HepG2 (cell line): ENCODE data around the gene YEATS4. TPM values are rescaled to one million over a fixed set of nuclear protein-coding genes. Genes with fewer than 3 reads are reported as not detected.

ENCODE experiments used
- CHD4 ChIP-seq: fragments of 200-600 bp; sonication (generic); IDR thresholded peaks from 2 replicates; pipeline ENCODE4 v1.7.0; 2017; ENCODE audit warnings: mild to moderate bottlenecking, low read length, borderline replicate concordance
- FOXK1 ChIP-seq: sonication (generic); formaldehyde crosslinking; IDR thresholded peaks from 2 replicates; pipeline ENCODE4 v1.4.0; 2020; ENCODE audit warnings: low read depth, missing genetic modification reagents, borderline replicate concordance
- GABPA ChIP-seq, 2 experiments: IDR thresholded peaks; 2 replicates each; pipeline ENCODE4 v1.6.1; 2011 to 2016; ENCODE audit warnings: low read depth in 2 of 2, low read length in 1 of 2, missing biosample characterization in 1 of 2, missing genetic modification characterization in 1 of 2
- MAZ ChIP-seq, 2 experiments: sonication (generic) in 1 of 2; formaldehyde crosslinking in 1 of 2; IDR thresholded peaks; 2 replicates each; pipeline versions ENCODE4 v1.5.0 to v1.6.1; 2012 to 2020; ENCODE audit warnings: low read depth in 2 of 2, mild to moderate bottlenecking in 2 of 2, borderline replicate concordance in 1 of 2, improper control_type of control experiment in 1 of 2, low read length in 1 of 2, missing genetic modification reagents in 1 of 2, moderate library complexity in 1 of 2
- PAXIP1 ChIP-seq: sonication (generic); formaldehyde crosslinking; conservative IDR thresholded peaks from 2 replicates; pipeline ENCODE4 v1.4.0; 2020; ENCODE audit warnings: mild to moderate bottlenecking, missing genetic modification reagents, moderate library complexity
- PTBP1 ChIP-seq: fragments of 200-400 bp; formaldehyde crosslinking; IDR thresholded peaks from 2 replicates; pipeline ENCODE4 v1.6.1; 2018; ENCODE audit warnings: low read length, low read depth; ENCODE audit not compliant: poor library complexity, severe bottlenecking
- TRIM22 ChIP-seq: fragments of 450-650 bp; IDR thresholded peaks from 2 replicates; pipeline ENCODE4 v1.6.1; 2017
- ZBTB3 ChIP-seq: sonication (generic); formaldehyde crosslinking; IDR thresholded peaks from 2 replicates; pipeline ENCODE4 v1.4.0; 2020; ENCODE audit warnings: low read depth, mild to moderate bottlenecking, moderate library complexity, missing genetic modification reagents, borderline replicate concordance
- ZNF224 ChIP-seq: sonication (generic); formaldehyde crosslinking; IDR thresholded peaks from 2 replicates; pipeline ENCODE4 v1.5.0; 2020; ENCODE audit warnings: mild to moderate bottlenecking, missing genetic modification reagents
- ZNF354B ChIP-seq: sonication (generic); formaldehyde crosslinking; IDR thresholded peaks from 2 replicates; pipeline ENCODE4 v1.8.0; 2022; ENCODE audit warnings: mild to moderate bottlenecking, missing genetic modification reagents
- ZNF605 ChIP-seq: sonication (generic); formaldehyde crosslinking; IDR thresholded peaks from 2 replicates; pipeline ENCODE4 v1.8.0; 2022; ENCODE audit warnings: mild to moderate bottlenecking, missing genetic modification reagents
- ZNF83 ChIP-seq: sonication (generic); formaldehyde crosslinking; IDR thresholded peaks from 2 replicates; pipeline ENCODE4 v1.4.0; 2020; ENCODE audit warnings: missing genetic modification reagents, mild to moderate bottlenecking, borderline replicate concordance
- polyA plus RNA-seq, 8 experiments: library from polyadenylated mRNA; depleted of rRNA in 3 of 8; stranded (reverse) in 7 of 8; unstranded in 1 of 8; fragments of >200 nt; fragmentation: Illumina TruSeq in 4 of 8; extraction: Trizol in 4 of 8; gene quantifications; 2 replicates each; pipeline versions ENCODE4 v1.2.1 to v1.2.3, GENCODE V29; 2011 to 2016; ENCODE audit warnings: low read depth in 4 of 8, missing spikeins in 1 of 8, mixed read lengths in 1 of 8; ENCODE audit not compliant: insufficient read depth in 1 of 8
- total RNA-seq, 5 experiments: library from RNA; depleted of rRNA; stranded (reverse); fragments of >200 nt; fragmentation: Illumina TruSeq; extraction: Trizol; gene quantifications; 2 replicates each; pipeline ENCODE4 v1.2.3, GENCODE V29; 2016; ENCODE audit warnings: low read depth in 1 of 5
- TF ChIP-seq, protein P1 (sequence below): sonication (generic); formaldehyde crosslinking; IDR thresholded peaks from 2 replicates; pipeline ENCODE4 v1.5.1; 2020; ENCODE audit warnings: missing genetic modification reagents, mild to moderate bottlenecking, borderline replicate concordance
- TF ChIP-seq, protein P2 (sequence below): sonication (generic); formaldehyde crosslinking; IDR thresholded peaks from 2 replicates; pipeline ENCODE4 v1.4.0; 2020; ENCODE audit warnings: mild to moderate bottlenecking, missing genetic modification reagents
- TF ChIP-seq, protein P3 (sequence below): IDR thresholded peaks from 2 replicates; pipeline ENCODE4 v1.4.0; 2020; ENCODE audit warnings: mild to moderate bottlenecking, missing genetic modification reagents

YEATS4 gene
- total and polyA plus RNA-seq, 2 of the 13 experiments (the other 11 are each of a cell fraction or from before 2014, with no cell fraction given): 16.8 to 45.0 TPM

DNA sequence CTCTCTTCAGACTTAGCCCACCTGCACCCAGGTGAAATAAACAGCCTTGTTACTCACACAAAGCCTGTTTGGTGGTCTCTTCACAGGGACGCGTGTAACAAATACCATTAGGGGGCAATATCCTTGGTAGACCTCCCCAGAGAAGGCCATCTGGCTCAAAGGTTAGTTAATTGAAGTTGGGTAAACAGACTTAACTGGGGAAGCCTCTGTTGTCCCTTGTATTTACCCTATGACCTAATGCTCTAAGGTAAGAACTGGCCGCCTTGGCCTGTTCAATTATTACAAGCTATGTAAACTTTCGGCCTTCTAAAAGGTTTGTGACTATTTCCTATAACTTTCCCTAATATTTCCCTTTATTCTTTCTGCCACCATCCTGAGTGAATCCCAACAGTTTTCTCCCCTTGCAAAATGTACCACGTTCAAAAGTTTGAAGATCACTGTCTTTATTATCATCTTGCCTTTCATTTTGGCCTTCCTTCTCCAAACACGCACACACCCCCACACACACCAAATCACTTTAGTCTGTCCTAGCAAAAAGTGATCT is 26.7 kb upstream of the YEATS4 start (continued):
- no peak for TF ChIP-seq ZNF224 (CRISPR knock-in tag)
- TF ChIP-seq ZNF354B (CRISPR knock-in tag): no peak
- peak; percentile 88 for TF ChIP-seq FOXK1 (CRISPR knock-in tag)
- TF ChIP-seq ZNF605 (CRISPR knock-in tag): peak; percentile 83
- TF ChIP-seq, protein P1, sequence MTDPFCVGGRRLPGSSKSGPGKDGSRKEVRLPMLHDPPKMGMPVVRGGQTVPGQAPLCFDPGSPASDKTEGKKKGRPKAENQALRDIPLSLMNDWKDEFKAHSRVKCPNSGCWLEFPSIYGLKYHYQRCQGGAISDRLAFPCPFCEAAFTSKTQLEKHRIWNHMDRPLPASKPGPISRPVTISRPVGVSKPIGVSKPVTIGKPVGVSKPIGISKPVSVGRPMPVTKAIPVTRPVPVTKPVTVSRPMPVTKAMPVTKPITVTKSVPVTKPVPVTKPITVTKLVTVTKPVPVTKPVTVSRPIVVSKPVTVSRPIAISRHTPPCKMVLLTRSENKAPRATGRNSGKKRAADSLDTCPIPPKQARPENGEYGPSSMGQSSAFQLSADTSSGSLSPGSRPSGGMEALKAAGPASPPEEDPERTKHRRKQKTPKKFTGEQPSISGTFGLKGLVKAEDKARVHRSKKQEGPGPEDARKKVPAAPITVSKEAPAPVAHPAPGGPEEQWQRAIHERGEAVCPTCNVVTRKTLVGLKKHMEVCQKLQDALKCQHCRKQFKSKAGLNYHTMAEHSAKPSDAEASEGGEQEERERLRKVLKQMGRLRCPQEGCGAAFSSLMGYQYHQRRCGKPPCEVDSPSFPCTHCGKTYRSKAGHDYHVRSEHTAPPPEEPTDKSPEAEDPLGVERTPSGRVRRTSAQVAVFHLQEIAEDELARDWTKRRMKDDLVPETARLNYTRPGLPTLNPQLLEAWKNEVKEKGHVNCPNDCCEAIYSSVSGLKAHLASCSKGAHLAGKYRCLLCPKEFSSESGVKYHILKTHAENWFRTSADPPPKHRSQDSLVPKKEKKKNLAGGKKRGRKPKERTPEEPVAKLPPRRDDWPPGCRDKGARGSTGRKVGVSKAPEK (CRISPR knock-in tag): no peak
- TF ChIP-seq ZBTB3: no peak
- TF ChIP-seq PTBP1: no peak
- TF ChIP-seq PAXIP1: peak; percentile 95
- TF ChIP-seq CHD4: 0 out of 2 replicates have a peak, but pooled peaks have one; percentile 59
- no peak for TF ChIP-seq ZNF83 (CRISPR knock-in tag)
- TF ChIP-seq GABPA (IDR thresholded peaks at IDR 0.05; ENCODE audit: low read depth, low read length): no peak
- peak; percentile 52 for TF ChIP-seq GABPA (CRISPR knock-in tag; IDR thresholded peaks at IDR 0.05; ENCODE audit: low read depth)
- no peak for TF ChIP-seq TRIM22
- TF ChIP-seq, protein P2, sequence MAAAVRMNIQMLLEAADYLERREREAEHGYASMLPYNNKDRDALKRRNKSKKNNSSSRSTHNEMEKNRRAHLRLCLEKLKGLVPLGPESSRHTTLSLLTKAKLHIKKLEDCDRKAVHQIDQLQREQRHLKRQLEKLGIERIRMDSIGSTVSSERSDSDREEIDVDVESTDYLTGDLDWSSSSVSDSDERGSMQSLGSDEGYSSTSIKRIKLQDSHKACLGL (CRISPR knock-in tag): no peak
- TF ChIP-seq, protein P3, sequence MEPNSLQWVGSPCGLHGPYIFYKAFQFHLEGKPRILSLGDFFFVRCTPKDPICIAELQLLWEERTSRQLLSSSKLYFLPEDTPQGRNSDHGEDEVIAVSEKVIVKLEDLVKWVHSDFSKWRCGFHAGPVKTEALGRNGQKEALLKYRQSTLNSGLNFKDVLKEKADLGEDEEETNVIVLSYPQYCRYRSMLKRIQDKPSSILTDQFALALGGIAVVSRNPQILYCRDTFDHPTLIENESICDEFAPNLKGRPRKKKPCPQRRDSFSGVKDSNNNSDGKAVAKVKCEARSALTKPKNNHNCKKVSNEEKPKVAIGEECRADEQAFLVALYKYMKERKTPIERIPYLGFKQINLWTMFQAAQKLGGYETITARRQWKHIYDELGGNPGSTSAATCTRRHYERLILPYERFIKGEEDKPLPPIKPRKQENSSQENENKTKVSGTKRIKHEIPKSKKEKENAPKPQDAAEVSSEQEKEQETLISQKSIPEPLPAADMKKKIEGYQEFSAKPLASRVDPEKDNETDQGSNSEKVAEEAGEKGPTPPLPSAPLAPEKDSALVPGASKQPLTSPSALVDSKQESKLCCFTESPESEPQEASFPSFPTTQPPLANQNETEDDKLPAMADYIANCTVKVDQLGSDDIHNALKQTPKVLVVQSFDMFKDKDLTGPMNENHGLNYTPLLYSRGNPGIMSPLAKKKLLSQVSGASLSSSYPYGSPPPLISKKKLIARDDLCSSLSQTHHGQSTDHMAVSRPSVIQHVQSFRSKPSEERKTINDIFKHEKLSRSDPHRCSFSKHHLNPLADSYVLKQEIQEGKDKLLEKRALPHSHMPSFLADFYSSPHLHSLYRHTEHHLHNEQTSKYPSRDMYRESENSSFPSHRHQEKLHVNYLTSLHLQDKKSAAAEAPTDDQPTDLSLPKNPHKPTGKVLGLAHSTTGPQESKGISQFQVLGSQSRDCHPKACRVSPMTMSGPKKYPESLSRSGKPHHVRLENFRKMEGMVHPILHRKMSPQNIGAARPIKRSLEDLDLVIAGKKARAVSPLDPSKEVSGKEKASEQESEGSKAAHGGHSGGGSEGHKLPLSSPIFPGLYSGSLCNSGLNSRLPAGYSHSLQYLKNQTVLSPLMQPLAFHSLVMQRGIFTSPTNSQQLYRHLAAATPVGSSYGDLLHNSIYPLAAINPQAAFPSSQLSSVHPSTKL: peak; percentile 92
- TF ChIP-seq MAZ (IDR thresholded peaks at IDR 0.05; ENCODE audit: borderline replicate concordance, low read depth, low read length): no peak
- peak; percentile 61; the same call in 1 of the 2 replicates for TF ChIP-seq MAZ (CRISPR knock-in tag; IDR thresholded peaks at IDR 0.05; ENCODE audit: low read depth)
